Ovary (tissue), 9 donors: ENCODE results near the gene CAMSAP1. TPM values are rescaled to one million over a fixed set of nuclear protein-coding genes. Genes with fewer than 3 reads are reported as not detected.

ENCODE experiments used
- DNase-seq, 5 donors: peaks; one replicate each; pipeline ENCODE4 v3.0.0-alpha.2; 2019 to 2020
- H3K27ac ChIP-seq, 2 donors: fragments of 200-600 bp; one replicate each; pipeline versions ENCODE4 v1.5.1 to v1.8.0; 2019 to 2022
- H3K27me3 ChIP-seq: fragments of 200-600 bp; one replicate; pipeline ENCODE4 v1.8.0; 2022
- H3K36me3 ChIP-seq: fragments of 200-600 bp; sonication (generic); one replicate; pipeline ENCODE4 v1.5.1; 2019
- H3K4me1 ChIP-seq: one replicate; pipeline ENCODE4 v1.8.1; 2013; ENCODE audit warnings: mild to moderate bottlenecking, moderate library complexity; ENCODE audit not compliant: insufficient read depth
- H3K4me3 ChIP-seq: fragments of 200-600 bp; sonication (generic); one replicate; pipeline ENCODE4 v1.5.1; 2017
- H3K9me3 ChIP-seq, 2 donors: fragments of 200-600 bp in 1 of 2; sonication (generic) in 1 of 2; one replicate each; pipeline versions ENCODE4 v1.5.1 to v1.8.1; 2013 to 2019; ENCODE audit warnings: mild to moderate bottlenecking in 1 of 2, moderate library complexity in 1 of 2
- EP300 ChIP-seq: sonication (generic); formaldehyde crosslinking; IDR thresholded peaks from one replicate; pipeline ENCODE4 v1.6.1; 2017; ENCODE audit warnings: antibody characterized with exemption
- POLR2A ChIP-seq: fragments of 450-650 bp; IDR thresholded peaks from one replicate; pipeline ENCODE4 v1.6.1; 2017; ENCODE audit warnings: antibody characterized with exemption, mild to moderate bottlenecking, moderate library complexity
- WGBS, 3 donors: extraction: QIAGEN DNeasy Blood & Tissue Kit in 1 of 3; methylation state at CpG; one replicate each; pipeline versions ENCODE4 v1.1.5 to v1.1.7; 2013 to 2017; 5-methylcytosine and 5-hydroxymethylcytosine counted together
- intact Hi-C, 4 donors: fragments of 100-400 bp; cut with DNase I; formaldehyde crosslinking; loops; one replicate each; pipeline versions ENCODE4 v1.11.0 to v1.15.1; 2022 to 2023
- polyA plus RNA-seq, 2 donors: library from polyadenylated mRNA; stranded (reverse); fragments of 200-250 nt in 1 of 2; fragments of 350-450 nt in 1 of 2; fragmentation: Illumina TruSeq in 1 of 2; extraction: RNeasy Lipid Tissue Mini Kit (QIAGEN cat#74804) in 1 of 2; gene quantifications; one replicate each; pipeline ENCODE4 v1.2.3, GENCODE V29; 2013 to 2014
- total RNA-seq, 7 donors: library from RNA; depleted of rRNA in 2 of 7; stranded (reverse); fragments of >200 nt in 2 of 7; fragmentation: NEBNext Ultra II Directional in 3 of 7; extraction: Animal tissue kit (Norgen Biotek cat#: 25700) in 3 of 7; gene quantifications; one replicate each; pipeline versions ENCODE4 v1.1.0 to v1.2.4, GENCODE V29; 2016 to 2023
- TF ChIP-seq, protein P1 (sequence below), 3 donors: fragments of 450-650 bp in 2 of 3; fragments of 200-600 bp in 1 of 3; IDR thresholded peaks; one replicate each; pipeline versions ENCODE4 v1.5.1 to v1.8.0; 2016 to 2022; ENCODE audit warnings: antibody characterized with exemption in 3 of 3, mild to moderate bottlenecking in 1 of 3
- donor health status: DM: no; HTN: no; CAD: no; lungs with moderate emphysema.
- donor health status: DM: no; HTN: no; CAD: no.
- donor health status: Bipolar disorder and iron deficiency.
- donor health status: DM: yes; HTN: yes; CAD: no.
- donor health status: DM: no; HTN: no; CAD: no.
- donor health status: DM: yes; HTN: yes; CAD: no.

CAMSAP1 gene
- total and polyA plus RNA-seq, 9 donors: 9.4 to 62.6 (median 38.0) TPM

DNA sequence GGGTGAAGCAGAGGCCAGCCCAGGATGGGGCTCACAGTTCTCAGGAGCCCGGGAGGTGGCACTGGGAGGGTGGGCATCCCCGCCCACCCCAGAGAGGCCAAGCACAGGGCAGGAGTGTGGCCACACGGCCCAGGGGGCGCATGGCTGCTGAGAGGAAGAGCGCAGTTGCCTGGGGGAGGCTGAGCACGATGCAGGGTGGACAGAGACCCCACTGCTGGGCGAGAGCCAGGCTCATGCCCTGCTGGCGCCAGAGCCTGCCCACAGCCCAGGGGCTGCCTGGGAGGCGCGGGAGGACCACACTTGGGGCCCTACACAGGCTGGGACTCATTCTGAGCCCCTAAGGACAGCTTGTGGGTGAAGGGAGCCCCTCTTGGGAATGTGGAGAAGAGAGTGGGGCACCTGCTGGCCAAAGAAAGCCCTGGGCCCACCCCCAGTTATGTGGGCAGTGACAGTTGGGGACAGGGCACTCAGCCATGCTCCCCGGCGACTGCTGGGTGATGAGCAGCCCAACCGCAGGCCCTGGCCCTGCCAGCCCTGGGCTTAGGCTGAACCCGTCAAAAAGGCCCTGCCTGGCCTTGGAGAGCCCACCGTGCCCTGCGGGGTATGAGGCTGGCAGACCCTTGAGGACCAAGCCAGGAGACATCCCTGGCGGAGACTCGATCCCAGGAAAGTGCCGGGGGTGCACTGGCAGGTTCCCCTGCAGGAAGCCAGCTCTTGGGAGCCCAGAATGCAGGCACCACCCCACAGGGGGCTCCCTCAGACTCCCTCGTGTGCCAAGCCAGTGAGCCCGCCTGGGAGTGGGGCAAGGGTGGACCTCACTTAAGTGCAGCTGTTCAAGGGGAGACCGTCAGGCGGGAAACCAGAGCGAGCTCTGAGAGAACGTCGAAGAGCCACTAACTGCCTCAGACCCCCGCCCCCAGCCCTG, 21.6 kb upstream of the CAMSAP1 start:
- no peak for DNase-seq
- TF ChIP-seq POLR2A: no peak
- TF ChIP-seq, protein P1, sequence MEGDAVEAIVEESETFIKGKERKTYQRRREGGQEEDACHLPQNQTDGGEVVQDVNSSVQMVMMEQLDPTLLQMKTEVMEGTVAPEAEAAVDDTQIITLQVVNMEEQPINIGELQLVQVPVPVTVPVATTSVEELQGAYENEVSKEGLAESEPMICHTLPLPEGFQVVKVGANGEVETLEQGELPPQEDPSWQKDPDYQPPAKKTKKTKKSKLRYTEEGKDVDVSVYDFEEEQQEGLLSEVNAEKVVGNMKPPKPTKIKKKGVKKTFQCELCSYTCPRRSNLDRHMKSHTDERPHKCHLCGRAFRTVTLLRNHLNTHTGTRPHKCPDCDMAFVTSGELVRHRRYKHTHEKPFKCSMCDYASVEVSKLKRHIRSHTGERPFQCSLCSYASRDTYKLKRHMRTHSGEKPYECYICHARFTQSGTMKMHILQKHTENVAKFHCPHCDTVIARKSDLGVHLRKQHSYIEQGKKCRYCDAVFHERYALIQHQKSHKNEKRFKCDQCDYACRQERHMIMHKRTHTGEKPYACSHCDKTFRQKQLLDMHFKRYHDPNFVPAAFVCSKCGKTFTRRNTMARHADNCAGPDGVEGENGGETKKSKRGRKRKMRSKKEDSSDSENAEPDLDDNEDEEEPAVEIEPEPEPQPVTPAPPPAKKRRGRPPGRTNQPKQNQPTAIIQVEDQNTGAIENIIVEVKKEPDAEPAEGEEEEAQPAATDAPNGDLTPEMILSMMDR (IDR thresholded peaks at IDR 0.05): no peak
- no peak for TF ChIP-seq EP300
- intact Hi-C loops: no loop called here

DNA sequence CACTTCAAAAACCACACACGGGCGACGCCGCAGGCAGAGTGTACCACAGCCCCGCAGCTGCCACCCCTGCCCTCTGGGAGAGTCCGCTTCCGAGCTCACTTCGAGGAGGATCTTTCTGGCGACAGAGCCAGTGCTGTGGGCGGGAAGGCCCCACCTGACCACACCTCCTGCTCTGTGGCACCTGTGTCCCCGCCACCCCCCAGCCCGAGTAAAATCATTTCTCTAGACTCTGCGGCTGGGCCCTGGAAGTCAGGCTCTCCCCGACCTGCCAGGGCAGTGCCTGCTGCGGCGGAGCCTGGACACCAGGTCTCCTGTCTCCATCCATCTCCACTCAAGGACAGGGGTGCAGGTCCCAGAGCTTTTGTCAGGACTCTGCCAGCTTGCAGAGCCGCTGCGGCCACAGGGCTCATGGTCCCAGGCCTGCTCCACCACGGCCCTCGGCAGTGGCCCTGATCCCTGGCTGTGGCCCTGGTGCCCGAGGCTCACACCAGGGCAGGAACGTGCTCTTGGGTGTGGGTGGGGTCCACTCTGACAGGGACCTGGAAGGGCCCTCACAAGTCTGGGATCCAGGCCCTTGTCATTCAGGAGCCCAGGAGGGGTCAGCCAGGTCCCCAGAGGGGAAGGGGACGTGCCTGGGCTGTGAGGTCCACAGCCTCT, 20.9 kb upstream of the CAMSAP1 start:
- intact Hi-C loops: no loop called here
- WGBS, 3 donors: 88 to 93% (median 90%) methylated on average over 19 to 23 of the region's 23 CpGs

More for the DNA sequence above, 21.6 kb upstream of the CAMSAP1 start:
- H3K4me1 ChIP-seq: no peaks in the 10 kb centered on the region
- H3K36me3 ChIP-seq: no peaks in the 10 kb centered on the region
- no peak overlapping the region for H3K4me3 ChIP-seq
- WGBS, 3 donors: 87 to 93% (median 89%) methylated on average over 26 to 27 of the region's 27 CpGs
- no peak overlapping the region for H3K27ac ChIP-seq
- no peaks in the 10 kb centered on the region for H3K9me3 ChIP-seq
- H3K27me3 ChIP-seq: no peaks in the 10 kb centered on the region

DNA sequence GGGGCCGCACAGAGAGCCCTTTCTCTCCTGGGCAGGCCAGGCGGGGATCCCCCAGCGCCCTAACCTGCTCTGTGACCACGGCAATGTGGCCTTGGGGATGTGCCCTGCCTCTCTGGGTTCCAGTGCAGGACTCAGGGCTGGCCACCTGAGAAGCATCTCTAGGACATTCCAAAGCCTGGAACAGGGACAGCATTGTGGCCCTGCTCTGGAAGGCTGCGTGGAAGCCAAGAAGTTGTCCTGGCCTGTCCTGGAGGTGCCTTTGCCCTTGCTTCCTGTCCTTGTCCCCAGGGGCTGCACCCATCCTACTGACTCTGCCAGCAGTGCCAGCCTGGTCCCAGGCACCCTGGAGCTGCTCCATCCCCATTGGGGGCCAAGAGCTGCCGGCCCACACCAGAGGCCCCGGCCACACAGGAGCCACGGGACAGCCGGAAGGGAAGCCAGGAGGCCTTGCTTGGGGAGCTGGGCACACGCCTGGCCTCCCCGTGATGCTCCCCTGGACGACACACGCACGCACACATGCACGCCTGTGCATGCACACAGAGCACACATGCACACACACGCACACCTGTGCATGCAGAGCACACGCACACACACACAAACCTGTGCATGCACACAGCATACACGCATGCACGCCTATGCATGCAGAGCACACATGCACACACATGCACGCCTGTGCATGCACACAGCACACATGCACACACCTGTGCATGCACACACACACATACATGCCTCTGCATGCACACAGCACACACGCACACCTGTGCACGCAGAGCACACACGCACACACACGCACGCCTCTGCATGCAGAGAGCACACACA, 20.1 kb upstream of the CAMSAP1 start:
- no peak overlapping the region for H3K27ac ChIP-seq
- H3K36me3 ChIP-seq: no peaks in the 10 kb centered on the region
- H3K4me3 ChIP-seq: no peak overlapping the region
- WGBS, 3 donors: 92 to 94% (median 92%) methylated on average over 24 to 25 of the region's 25 CpGs
- TF ChIP-seq POLR2A: no peak
- TF ChIP-seq, protein P1 (IDR thresholded peaks at IDR 0.05): no peak
- TF ChIP-seq EP300: no peak
- H3K9me3 ChIP-seq: no peaks in the 10 kb centered on the region
- no peaks in the 10 kb centered on the region for H3K4me1 ChIP-seq
- H3K27me3 ChIP-seq: no peaks in the 10 kb centered on the region
- intact Hi-C loops: no loop called here
- no peak for DNase-seq

More for the DNA sequence above, 20.9 kb upstream of the CAMSAP1 start:
- Histone ChIP-seq H3K4me1 (no peaks in the 10 kb centered on the region), H3K4me3 (no peak overlapping the region), H3K27ac (no peak overlapping the region), H3K27me3 (no peaks in the 10 kb centered on the region), H3K9me3 (no peaks in the 10 kb centered on the region), H3K36me3 (no peaks in the 10 kb centered on the region)
- no peak for TF ChIP-seq POLR2A
- no peak for DNase-seq

DNA sequence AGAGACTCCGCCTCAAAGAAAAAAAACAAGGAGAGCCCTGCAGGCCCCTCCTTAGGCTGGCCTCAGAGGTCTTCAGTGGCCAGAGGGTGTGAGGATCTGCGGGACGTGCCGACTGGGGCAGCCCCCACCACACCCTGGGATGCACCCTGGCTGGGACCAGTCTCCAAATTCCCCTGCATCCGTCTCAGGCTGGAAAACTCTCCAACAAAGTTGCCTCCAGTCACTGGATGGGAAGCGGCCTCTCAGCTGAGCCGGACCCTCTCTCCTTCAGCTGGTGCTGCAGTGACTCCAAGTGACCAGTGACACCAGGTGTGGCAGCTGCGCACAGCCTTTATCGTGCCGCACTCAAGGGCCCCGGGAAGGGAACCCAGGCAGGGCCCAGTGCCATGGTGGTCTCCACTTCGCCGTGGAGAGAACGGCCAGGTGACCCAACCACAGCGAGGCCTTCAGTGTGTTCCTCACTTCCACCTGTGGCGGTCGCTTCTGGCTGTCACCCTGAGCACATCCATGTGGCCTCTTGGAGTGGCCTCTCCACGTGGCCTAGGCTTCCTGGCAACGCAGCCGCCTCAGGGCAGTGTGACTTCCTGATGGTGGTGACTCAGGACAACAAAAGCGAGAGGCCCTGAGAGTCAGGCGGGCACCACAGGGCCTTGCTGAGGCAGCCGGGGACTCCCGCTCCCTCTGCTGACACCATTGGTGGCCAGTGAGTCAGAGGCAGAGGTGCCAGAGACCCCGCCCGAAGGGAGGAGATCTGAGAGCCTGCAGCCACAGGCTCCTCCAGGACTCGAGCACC, 19.3 kb upstream of the CAMSAP1 start:
- Histone ChIP-seq H3K9me3 (no peaks in the 10 kb centered on the region), H3K4me1 (no peaks in the 10 kb centered on the region), H3K27ac (no peak overlapping the region), H3K4me3 (no peak overlapping the region), H3K27me3 (no peaks in the 10 kb centered on the region), H3K36me3 (no peaks in the 10 kb centered on the region)
- WGBS, 3 donors: 81 to 84% (median 83%) methylated on average over 27 of the region's 27 CpGs
- intact Hi-C loops: no loop called here
- TF ChIP-seq, protein P1 (IDR thresholded peaks at IDR 0.05): no peak
- no peak for TF ChIP-seq EP300
- no peak for TF ChIP-seq POLR2A
- no peak for DNase-seq
